ENCODE results near the gene DEK. TPM values are rescaled to one million over a fixed set of nuclear protein-coding genes. Genes with fewer than 3 reads are reported as not detected.

Gene DEK
- total RNA-seq, 2 experiments from 2014 or later = 223 to 241 TPM

- Mint-ChIP-seq H3K4me1 (peaks cover 8% of the 10 kb centered on the region), H3K27ac (no peak overlapping the region), H3K27me3 (peaks cover 68% of the 10 kb centered on the region), H3K9me3 (no peaks in the 10 kb centered on the region), H3K36me3 (no peaks in the 10 kb centered on the region), H3K4me3 (peak overlapping the region; percentile 55)
- DNase-seq = no peak
These were observed 12.4 kb upstream of the DEK start for GRCh38 chr6:18276610-18277236.

- no peak overlapping the region for H3K4me3 Mint-ChIP-seq
- H3K27me3 Mint-ChIP-seq = peaks cover 8% of the 10 kb centered on the region
- peaks cover 4% of the 10 kb centered on the region for H3K4me1 Mint-ChIP-seq
- no peaks in the 10 kb centered on the region for H3K9me3 Mint-ChIP-seq
- DNase-seq = no peak
- no peak overlapping the region for H3K27ac Mint-ChIP-seq
- no peaks in the 10 kb centered on the region for H3K36me3 Mint-ChIP-seq
These were observed 5.9 kb upstream of the DEK start for GRCh38 chr6:18270216-18270615.

- no peaks in the 10 kb centered on the region for H3K9me3 Mint-ChIP-seq
- H3K27ac Mint-ChIP-seq = no peak overlapping the region
- H3K36me3 Mint-ChIP-seq = no peaks in the 10 kb centered on the region
- peaks cover 5% of the 10 kb centered on the region for H3K27me3 Mint-ChIP-seq
- DNase-seq = no peak
- H3K4me3 Mint-ChIP-seq = no peak overlapping the region
- H3K4me1 Mint-ChIP-seq = peaks cover 8% of the 10 kb centered on the region
These were observed 5.4 kb upstream of the DEK start for GRCh38 chr6:18269717-18270116.

- Mint-ChIP-seq H3K27ac (no peak overlapping the region), H3K4me1 (peaks cover 8% of the 10 kb centered on the region)
- DNase-seq = no peak
These were observed 4.9 kb upstream of the DEK start for GRCh38 chr6:18269253-18269652.

GRCh38 chr6:18268066-18268465 is 3.7 kb upstream of the DEK start:
- H3K27ac Mint-ChIP-seq = no peak overlapping the region

More at GRCh38 chr6:18269253-18269652, 4.9 kb upstream of the DEK start:
- Mint-ChIP-seq H3K36me3 (no peaks in the 10 kb centered on the region), H3K9me3 (no peaks in the 10 kb centered on the region), H3K27me3 (peaks cover 3% of the 10 kb centered on the region), H3K4me3 (no peak overlapping the region)

GRCh38 chr6:18266523-18266912 is 2.2 kb upstream of the DEK start:
- Mint-ChIP-seq H3K9me3 (no peaks in the 10 kb centered on the region), H3K27ac (no peak overlapping the region), H3K4me1 (peaks cover 20% of the 10 kb centered on the region), H3K4me3 (no peak overlapping the region), H3K36me3 (peaks cover 23% of the 10 kb centered on the region), H3K27me3 (no peaks in the 10 kb centered on the region)
- DNase-seq = no peak

More at GRCh38 chr6:18268066-18268465, 3.7 kb upstream of the DEK start:
- H3K9me3 Mint-ChIP-seq = no peaks in the 10 kb centered on the region
- peaks cover 9% of the 10 kb centered on the region for H3K36me3 Mint-ChIP-seq
- no peak overlapping the region for H3K4me3 Mint-ChIP-seq
- H3K27me3 Mint-ChIP-seq = no peaks in the 10 kb centered on the region
- no peak for DNase-seq
- peaks cover 8% of the 10 kb centered on the region for H3K4me1 Mint-ChIP-seq

GRCh38 chr6:18265787-18266522 is 1.6 kb upstream of the DEK start:
- Mint-ChIP-seq H3K9me3 (no peaks in the 10 kb centered on the region), H3K27me3 (no peaks in the 10 kb centered on the region), H3K4me3 (peak overlapping the region; percentile 84), H3K27ac (peak overlapping the region; percentile 94), H3K4me1 (peaks cover 25% of the 10 kb centered on the region), H3K36me3 (peaks cover 26% of the 10 kb centered on the region)
- no peak for DNase-seq

GRCh38 chr6:18264923-18265377 is 620 bp upstream of the DEK start:
- Mint-ChIP-seq H3K27me3 (no peaks in the 10 kb centered on the region), H3K36me3 (peaks cover 37% of the 10 kb centered on the region), H3K4me3 (peak overlapping the region; percentile 84)

GRCh38 chr6:18263418-18264218 is 712 bp downstream of the DEK start:
- peak; percentile 42 for DNase-seq
- Mint-ChIP-seq H3K9me3 (no peaks in the 10 kb centered on the region), H3K4me1 (peaks cover 45% of the 10 kb centered on the region), H3K27ac (peak overlapping the region; percentile 99), H3K27me3 (no peaks in the 10 kb centered on the region), H3K4me3 (peak overlapping the region; percentile 99), H3K36me3 (peaks cover 46% of the 10 kb centered on the region)

More at GRCh38 chr6:18264923-18265377, 620 bp upstream of the DEK start:
- Mint-ChIP-seq H3K4me1 (peaks cover 35% of the 10 kb centered on the region), H3K9me3 (no peaks in the 10 kb centered on the region), H3K27ac (peak overlapping the region; percentile 94)
- no peak for DNase-seq

- Mint-ChIP-seq H3K9me3 (no peaks in the 10 kb centered on the region), H3K4me3 (peak overlapping the region; percentile 99), H3K36me3 (peaks cover 48% of the 10 kb centered on the region), H3K27ac (peak overlapping the region; percentile 99), H3K27me3 (no peaks in the 10 kb centered on the region), H3K4me1 (peaks cover 46% of the 10 kb centered on the region)
- peak; percentile 49 for DNase-seq
These were observed 1.5 kb downstream of the DEK start for GRCh38 chr6:18262702-18263417.

- no peaks in the 10 kb centered on the region for H3K27me3 Mint-ChIP-seq
- H3K4me1 Mint-ChIP-seq = peaks cover 48% of the 10 kb centered on the region
- no peaks in the 10 kb centered on the region for H3K9me3 Mint-ChIP-seq
- H3K36me3 Mint-ChIP-seq = peaks cover 57% of the 10 kb centered on the region
- peak overlapping the region; percentile 38 for H3K27ac Mint-ChIP-seq
- H3K4me3 Mint-ChIP-seq = peak overlapping the region; percentile 99
- no peak for DNase-seq
These were observed 2.5 kb downstream of the DEK start for GRCh38 chr6:18261877-18262276.

- H3K4me1 Mint-ChIP-seq = peaks cover 47% of the 10 kb centered on the region
- no peaks in the 10 kb centered on the region for H3K9me3 Mint-ChIP-seq
- H3K27me3 Mint-ChIP-seq = no peaks in the 10 kb centered on the region
- H3K4me3 Mint-ChIP-seq = peak overlapping the region; percentile 29
- DNase-seq = peak; percentile 23
- H3K27ac Mint-ChIP-seq = peak overlapping the region; percentile 71
- H3K36me3 Mint-ChIP-seq = peaks cover 65% of the 10 kb centered on the region
These were observed 3.8 kb downstream of the DEK start for GRCh38 chr6:18260448-18261106.

GRCh38 chr6:18259675-18260447 is 4.5 kb downstream of the DEK start:
- Mint-ChIP-seq H3K4me1 (peaks cover 44% of the 10 kb centered on the region), H3K27ac (peak overlapping the region; percentile 71)

More at GRCh38 chr6:18259675-18260447, 4.5 kb downstream of the DEK start:
- Mint-ChIP-seq H3K9me3 (no peaks in the 10 kb centered on the region), H3K4me3 (no peak overlapping the region), H3K36me3 (peaks cover 72% of the 10 kb centered on the region), H3K27me3 (no peaks in the 10 kb centered on the region)
- DNase-seq = no peak

All from activated naive CD8-positive, alpha-beta T cell treated with anti-CD3 and anti-CD28 coated beads for 36 hours (primary cell).